ENCODE measurements around the gene FUS.

The FUS gene

DNA sequence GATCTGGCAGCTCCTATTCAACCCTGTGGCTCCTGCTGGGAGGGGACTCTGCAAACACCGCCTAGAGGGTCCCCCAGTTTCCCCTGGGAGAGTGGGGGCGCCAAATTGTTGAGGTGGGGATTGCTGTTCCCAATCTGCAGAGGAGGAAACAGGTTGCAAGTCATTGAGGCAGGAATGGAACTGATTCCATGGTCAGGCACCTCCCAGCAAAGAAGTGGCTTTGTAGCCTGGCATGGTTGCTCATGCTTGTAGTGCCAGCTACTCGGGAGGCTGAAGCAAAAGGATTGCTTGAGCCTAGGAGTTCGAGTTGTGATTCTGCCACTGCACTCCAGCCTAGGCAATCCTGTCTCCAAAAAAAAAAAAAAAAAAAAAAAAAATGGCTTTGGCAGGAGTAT, 37.2 kb downstream of the FUS start:
- no peaks in the 10 kb centered on the region for H3K9me3 ChIP-seq (ENCODE audit: control insufficient read depth, insufficient read depth, low read depth, low read length)
- TF ChIP-seq ZNF777 (tag by site-specific recombination; IDR thresholded peaks at IDR 0.05; ENCODE audit: borderline replicate concordance) (no peak), ZNF37A (tag by site-specific recombination; IDR thresholded peaks at IDR 0.05) (no peak), TRIM28 (IDR thresholded peaks at IDR 0.05; ENCODE audit: borderline replicate concordance, low read length) (no peak), HOXA7 (CRISPR knock-in tag; IDR thresholded peaks at IDR 0.05; ENCODE audit: borderline replicate concordance) (no peak), ZNF311 (tag by site-specific recombination; IDR thresholded peaks at IDR 0.05; ENCODE audit: borderline replicate concordance) (no peak), SCRT1 (tag by site-specific recombination; IDR thresholded peaks at IDR 0.05; ENCODE audit: borderline replicate concordance) (no peak)
- TF ChIP-seq, protein P1, sequence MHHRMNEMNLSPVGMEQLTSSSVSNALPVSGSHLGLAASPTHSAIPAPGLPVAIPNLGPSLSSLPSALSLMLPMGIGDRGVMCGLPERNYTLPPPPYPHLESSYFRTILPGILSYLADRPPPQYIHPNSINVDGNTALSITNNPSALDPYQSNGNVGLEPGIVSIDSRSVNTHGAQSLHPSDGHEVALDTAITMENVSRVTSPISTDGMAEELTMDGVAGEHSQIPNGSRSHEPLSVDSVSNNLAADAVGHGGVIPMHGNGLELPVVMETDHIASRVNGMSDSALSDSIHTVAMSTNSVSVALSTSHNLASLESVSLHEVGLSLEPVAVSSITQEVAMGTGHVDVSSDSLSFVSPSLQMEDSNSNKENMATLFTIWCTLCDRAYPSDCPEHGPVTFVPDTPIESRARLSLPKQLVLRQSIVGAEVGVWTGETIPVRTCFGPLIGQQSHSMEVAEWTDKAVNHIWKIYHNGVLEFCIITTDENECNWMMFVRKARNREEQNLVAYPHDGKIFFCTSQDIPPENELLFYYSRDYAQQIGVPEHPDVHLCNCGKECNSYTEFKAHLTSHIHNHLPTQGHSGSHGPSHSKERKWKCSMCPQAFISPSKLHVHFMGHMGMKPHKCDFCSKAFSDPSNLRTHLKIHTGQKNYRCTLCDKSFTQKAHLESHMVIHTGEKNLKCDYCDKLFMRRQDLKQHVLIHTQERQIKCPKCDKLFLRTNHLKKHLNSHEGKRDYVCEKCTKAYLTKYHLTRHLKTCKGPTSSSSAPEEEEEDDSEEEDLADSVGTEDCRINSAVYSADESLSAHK (tag by site-specific recombination; IDR thresholded peaks at IDR 0.05): no peak
- TF ChIP-seq, protein P2, sequence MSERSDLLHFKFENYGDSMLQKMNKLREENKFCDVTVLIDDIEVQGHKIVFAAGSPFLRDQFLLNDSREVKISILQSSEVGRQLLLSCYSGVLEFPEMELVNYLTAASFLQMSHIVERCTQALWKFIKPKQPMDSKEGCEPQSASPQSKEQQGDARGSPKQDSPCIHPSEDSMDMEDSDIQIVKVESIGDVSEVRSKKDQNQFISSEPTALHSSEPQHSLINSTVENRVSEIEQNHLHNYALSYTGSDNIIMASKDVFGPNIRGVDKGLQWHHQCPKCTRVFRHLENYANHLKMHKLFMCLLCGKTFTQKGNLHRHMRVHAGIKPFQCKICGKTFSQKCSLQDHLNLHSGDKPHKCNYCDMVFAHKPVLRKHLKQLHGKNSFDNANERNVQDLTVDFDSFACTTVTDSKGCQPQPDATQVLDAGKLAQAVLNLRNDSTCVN (tag by site-specific recombination; optimal IDR thresholded peaks at IDR 0.05): no peak
- ChIA-PET CTCF (no interaction called here), POLR2A (interaction anchor here (0.6 to 2.8 kb wide), 3 partner anchors 37 to 657 kb away, joined by 3 to 21 read pairs (median 3); partner anchors contain the start of gene FUS)
- H3K4me3 ChIP-seq (ENCODE audit: low read depth, low read length): no peak overlapping the region
- H3K27ac ChIP-seq (ENCODE audit: extremely low read depth, low read depth, low read length): no peak overlapping the region
- no peaks in the 10 kb centered on the region for H3K36me3 ChIP-seq (ENCODE audit: control insufficient read depth in 2 of 2, insufficient read depth in 1 of 2, low read length in 2 of 2)
- no peaks in the 10 kb centered on the region for H3K4me1 ChIP-seq (ENCODE audit: control insufficient read depth, insufficient read depth, low read length)

DNA sequence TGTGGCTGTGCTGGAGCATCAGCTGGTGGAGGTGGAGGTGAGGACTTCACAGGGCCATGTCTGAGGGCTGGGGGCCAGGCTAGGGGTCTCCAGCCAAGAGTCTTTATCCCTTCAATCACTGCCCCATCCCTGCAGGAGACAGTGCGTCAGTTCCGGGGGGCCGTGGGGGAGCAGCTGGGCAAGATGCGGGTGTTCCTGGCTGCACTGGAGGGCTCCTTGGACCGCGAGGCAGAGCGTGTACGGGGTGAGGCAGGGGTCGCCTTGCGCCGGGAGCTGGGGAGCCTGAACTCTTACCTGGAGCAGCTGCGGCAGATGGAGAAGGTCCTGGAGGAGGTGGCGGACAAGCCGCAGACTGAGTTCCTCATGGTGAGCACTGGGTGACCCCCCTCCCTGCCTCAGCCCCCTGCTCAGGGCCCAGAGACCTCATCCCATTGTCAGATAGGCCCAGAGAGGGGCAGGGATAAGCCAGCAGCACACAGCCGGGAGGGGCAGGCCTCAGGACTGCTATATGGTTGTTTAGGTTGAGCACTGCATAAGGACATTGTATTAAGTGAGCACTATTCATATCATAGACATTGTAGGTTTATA, 39.3 kb downstream of the FUS start:
- POLR2A ChIA-PET: no interaction called here
- Histone ChIP-seq H3K4me1 (ENCODE audit: control insufficient read depth, insufficient read depth, low read length) (no peaks in the 10 kb centered on the region), H3K4me3 (ENCODE audit: low read depth, low read length) (no peak overlapping the region), H3K9me3 (ENCODE audit: control insufficient read depth, insufficient read depth, low read depth, low read length) (no peaks in the 10 kb centered on the region), H3K27ac (ENCODE audit: extremely low read depth, low read depth, low read length) (no peak overlapping the region), H3K36me3 (ENCODE audit: control insufficient read depth in 2 of 2, insufficient read depth in 1 of 2, low read length in 2 of 2) (no peaks in the 10 kb centered on the region)
- CTCF ChIA-PET: no interaction called here
- TF ChIP-seq, protein P3, sequence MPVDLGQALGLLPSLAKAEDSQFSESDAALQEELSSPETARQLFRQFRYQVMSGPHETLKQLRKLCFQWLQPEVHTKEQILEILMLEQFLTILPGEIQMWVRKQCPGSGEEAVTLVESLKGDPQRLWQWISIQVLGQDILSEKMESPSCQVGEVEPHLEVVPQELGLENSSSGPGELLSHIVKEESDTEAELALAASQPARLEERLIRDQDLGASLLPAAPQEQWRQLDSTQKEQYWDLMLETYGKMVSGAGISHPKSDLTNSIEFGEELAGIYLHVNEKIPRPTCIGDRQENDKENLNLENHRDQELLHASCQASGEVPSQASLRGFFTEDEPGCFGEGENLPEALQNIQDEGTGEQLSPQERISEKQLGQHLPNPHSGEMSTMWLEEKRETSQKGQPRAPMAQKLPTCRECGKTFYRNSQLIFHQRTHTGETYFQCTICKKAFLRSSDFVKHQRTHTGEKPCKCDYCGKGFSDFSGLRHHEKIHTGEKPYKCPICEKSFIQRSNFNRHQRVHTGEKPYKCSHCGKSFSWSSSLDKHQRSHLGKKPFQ (tag by site-specific recombination; IDR thresholded peaks at IDR 0.05): no peak
- TF ChIP-seq, protein P4, sequence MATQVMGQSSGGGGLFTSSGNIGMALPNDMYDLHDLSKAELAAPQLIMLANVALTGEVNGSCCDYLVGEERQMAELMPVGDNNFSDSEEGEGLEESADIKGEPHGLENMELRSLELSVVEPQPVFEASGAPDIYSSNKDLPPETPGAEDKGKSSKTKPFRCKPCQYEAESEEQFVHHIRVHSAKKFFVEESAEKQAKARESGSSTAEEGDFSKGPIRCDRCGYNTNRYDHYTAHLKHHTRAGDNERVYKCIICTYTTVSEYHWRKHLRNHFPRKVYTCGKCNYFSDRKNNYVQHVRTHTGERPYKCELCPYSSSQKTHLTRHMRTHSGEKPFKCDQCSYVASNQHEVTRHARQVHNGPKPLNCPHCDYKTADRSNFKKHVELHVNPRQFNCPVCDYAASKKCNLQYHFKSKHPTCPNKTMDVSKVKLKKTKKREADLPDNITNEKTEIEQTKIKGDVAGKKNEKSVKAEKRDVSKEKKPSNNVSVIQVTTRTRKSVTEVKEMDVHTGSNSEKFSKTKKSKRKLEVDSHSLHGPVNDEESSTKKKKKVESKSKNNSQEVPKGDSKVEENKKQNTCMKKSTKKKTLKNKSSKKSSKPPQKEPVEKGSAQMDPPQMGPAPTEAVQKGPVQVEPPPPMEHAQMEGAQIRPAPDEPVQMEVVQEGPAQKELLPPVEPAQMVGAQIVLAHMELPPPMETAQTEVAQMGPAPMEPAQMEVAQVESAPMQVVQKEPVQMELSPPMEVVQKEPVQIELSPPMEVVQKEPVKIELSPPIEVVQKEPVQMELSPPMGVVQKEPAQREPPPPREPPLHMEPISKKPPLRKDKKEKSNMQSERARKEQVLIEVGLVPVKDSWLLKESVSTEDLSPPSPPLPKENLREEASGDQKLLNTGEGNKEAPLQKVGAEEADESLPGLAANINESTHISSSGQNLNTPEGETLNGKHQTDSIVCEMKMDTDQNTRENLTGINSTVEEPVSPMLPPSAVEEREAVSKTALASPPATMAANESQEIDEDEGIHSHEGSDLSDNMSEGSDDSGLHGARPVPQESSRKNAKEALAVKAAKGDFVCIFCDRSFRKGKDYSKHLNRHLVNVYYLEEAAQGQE (tag by site-specific recombination; IDR thresholded peaks at IDR 0.05): no peak
- TF ChIP-seq ZNF132 (tag by site-specific recombination; IDR thresholded peaks at IDR 0.05; ENCODE audit: borderline replicate concordance): no peak
- no peak for TF ChIP-seq HOXA7 (CRISPR knock-in tag; IDR thresholded peaks at IDR 0.05; ENCODE audit: borderline replicate concordance)
- TF ChIP-seq ZNF350 (tag by site-specific recombination; IDR thresholded peaks at IDR 0.05): no peak
- TF ChIP-seq ZNF335 (tag by site-specific recombination; conservative IDR thresholded peaks at IDR 0.05): no peak
- TF ChIP-seq ZNF202 (tag by site-specific recombination; IDR thresholded peaks at IDR 0.05; ENCODE audit: borderline replicate concordance): no peak
- TF ChIP-seq ZNF521 (tag by site-specific recombination; IDR thresholded peaks at IDR 0.05): no peak
- TF ChIP-seq ZNF266 (tag by site-specific recombination; IDR thresholded peaks at IDR 0.05; ENCODE audit: low read depth): no peak
- TF ChIP-seq ZNF624 (tag by site-specific recombination; IDR thresholded peaks at IDR 0.05): no peak
- no peak for TF ChIP-seq ZNF785 (tag by site-specific recombination; IDR thresholded peaks at IDR 0.05)
- TF ChIP-seq ZNF239 (tag by site-specific recombination; IDR thresholded peaks at IDR 0.05): no peak
- TF ChIP-seq, protein P2 (tag by site-specific recombination; optimal IDR thresholded peaks at IDR 0.05): no peak
- no peak for TF ChIP-seq ZNF10 (tag by site-specific recombination; IDR thresholded peaks at IDR 0.05)
- no peak for TF ChIP-seq ZNF658 (tag by site-specific recombination; IDR thresholded peaks at IDR 0.05)
- TF ChIP-seq PRDM1 (tag by site-specific recombination; IDR thresholded peaks at IDR 0.05): no peak

Measured in HEK293 (cell line).